ENCODE measurements around the gene SDHB.

Gene SDHB

DNA sequence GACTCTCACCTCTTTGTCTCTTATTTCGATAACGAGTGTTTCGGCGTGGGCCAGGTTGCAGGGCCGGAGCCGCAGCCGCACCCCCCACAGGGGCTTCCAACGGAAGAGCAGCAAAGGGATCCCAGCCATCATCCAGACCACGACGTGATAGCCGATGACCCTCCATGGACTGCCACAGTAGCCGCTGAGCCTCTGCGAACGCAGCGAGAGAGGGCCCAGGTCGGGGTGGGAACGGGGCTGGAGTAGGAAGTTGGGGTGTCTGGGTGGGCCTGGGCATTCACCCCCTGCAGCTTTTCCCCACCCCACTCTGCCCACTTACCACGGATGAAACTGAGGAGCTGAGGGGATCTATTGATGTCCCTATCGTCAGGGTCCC is 48.5 kb downstream of the SDHB start:
- Mint-ChIP-seq H3K4me3 (no peak overlapping the region), H3K27ac (no peak overlapping the region), H3K27me3 (ENCODE audit: low read depth) (no peaks in the 10 kb centered on the region), H3K4me1 (ENCODE audit: low read depth) (peaks cover 4% of the 10 kb centered on the region), H3K36me3 (ENCODE audit: low read depth) (peaks cover 4% of the 10 kb centered on the region), H3K9me3 (no peaks in the 10 kb centered on the region)
- DNase-seq (ENCODE audit: low spot score) = no peak

DNA sequence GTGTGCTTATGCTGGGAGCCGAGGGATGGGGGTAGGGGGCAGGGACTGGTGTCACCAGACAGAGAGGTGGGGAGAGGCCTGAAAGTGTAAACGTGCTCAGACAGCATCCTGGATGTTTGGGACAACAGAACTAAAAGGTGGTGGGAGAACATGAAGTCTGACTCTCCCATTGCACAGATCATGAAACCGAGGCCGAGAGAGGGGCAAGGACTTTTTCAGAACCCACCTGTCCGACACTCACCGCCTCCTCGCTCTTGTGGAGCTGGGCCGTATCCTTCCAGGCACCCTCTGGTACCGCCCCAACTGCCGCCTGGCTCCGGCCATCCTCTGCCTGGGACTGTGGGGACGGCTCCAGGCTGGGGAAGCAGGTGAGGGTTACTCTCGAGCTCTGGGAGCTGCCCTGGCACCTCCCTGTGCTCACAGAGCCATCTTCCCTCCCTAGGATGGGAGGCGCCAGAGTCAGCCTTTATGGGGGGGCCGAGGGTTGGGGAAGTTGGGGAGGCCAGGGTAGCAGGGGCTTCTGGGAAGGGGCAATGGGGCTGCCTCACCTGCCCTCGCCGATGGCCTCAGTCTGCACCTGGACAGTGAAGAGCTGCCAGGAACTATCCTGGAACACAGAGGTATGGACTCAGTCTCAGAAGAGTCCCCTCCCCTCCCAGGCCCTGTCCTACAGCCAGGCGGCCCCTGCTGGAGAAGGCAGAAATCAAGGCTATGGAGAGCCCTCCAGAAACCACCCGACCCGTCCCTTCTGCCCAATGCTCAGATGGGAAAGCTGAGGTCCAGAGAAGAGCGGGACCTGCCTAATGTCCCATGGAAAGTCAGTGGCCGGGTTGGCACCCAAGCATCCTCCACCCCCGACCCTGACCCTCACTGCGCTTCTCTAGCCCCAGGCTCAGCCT is 49.1 kb downstream of the SDHB start:
- Mint-ChIP-seq H3K4me1 (ENCODE audit: low read depth) (no peaks in the 10 kb centered on the region), H3K27me3 (ENCODE audit: low read depth) (no peaks in the 10 kb centered on the region), H3K4me3 (no peak overlapping the region), H3K9me3 (no peaks in the 10 kb centered on the region), H3K36me3 (ENCODE audit: low read depth) (peaks cover 4% of the 10 kb centered on the region), H3K27ac (no peak overlapping the region)
- no peak for DNase-seq (ENCODE audit: low spot score)

DNA sequence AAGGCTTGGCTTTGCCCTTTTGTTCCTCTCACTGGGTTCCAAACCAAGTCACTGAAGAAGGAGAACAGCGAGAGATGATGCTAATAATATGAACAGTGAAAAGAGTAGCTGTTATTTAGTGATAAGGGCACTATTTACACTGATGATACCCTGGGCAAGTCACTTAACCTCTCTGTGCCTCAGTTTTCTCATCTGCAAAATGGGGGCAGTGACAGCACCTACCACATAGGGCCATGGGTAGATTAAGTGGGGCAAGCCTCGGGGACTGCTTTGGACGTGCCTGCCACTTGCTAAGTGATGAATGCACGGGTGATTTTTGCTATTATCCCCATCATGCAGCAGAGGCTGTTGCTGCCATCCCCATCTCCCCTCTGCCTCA is 51.3 kb downstream of the SDHB start:
- DNase-seq (ENCODE audit: low spot score) = no peak
- no peaks in the 10 kb centered on the region for H3K27me3 Mint-ChIP-seq (ENCODE audit: low read depth)
- H3K36me3 Mint-ChIP-seq (ENCODE audit: low read depth) = peaks cover 7% of the 10 kb centered on the region
- H3K4me1 Mint-ChIP-seq (ENCODE audit: low read depth) = no peaks in the 10 kb centered on the region
- H3K27ac Mint-ChIP-seq = no peak overlapping the region
- H3K9me3 Mint-ChIP-seq = no peaks in the 10 kb centered on the region
- H3K4me3 Mint-ChIP-seq = no peak overlapping the region

DNA sequence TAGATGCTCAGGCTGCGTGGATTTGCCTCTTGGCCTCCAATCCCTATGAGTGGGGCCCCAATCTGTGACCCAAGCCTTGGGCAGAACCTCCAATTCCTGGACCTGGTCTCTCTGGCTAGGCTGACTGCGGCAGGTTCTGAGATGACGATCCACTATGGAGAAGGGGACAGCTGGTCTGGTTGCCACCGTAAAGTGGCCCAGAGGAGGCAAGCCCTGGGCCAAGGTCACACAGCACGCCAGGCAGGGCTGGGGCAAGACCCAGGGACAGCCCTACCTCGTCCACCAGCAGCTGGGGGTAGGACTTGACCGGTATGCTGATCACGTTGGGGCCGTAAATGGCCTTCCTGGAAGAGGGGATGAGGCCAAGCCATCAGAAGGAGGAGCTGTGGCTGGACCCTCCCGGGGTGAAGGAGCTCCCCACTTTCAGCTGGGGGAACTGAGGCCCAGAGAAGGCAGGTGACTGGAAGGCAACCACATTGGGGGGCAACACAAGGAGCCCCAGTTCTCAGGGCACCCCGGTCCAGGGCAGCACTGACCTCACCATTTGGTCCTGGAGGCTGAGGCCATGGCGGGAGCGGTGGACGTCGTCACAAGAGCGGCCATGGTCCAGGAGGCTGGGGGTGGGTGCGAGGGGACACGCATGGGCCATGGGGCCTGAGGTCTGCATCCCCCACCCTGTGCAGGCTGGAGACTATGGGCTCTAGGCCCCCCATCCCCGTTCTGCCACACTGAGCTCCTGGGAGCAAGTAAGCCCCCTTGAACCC is 51.9 kb downstream of the SDHB start:
- Mint-ChIP-seq H3K9me3 (no peaks in the 10 kb centered on the region), H3K27ac (no peak overlapping the region), H3K36me3 (ENCODE audit: low read depth) (peaks cover 7% of the 10 kb centered on the region), H3K27me3 (ENCODE audit: low read depth) (no peaks in the 10 kb centered on the region), H3K4me1 (ENCODE audit: low read depth) (no peaks in the 10 kb centered on the region), H3K4me3 (no peak overlapping the region)
- DNase-seq (ENCODE audit: low spot score) = no peak

DNA sequence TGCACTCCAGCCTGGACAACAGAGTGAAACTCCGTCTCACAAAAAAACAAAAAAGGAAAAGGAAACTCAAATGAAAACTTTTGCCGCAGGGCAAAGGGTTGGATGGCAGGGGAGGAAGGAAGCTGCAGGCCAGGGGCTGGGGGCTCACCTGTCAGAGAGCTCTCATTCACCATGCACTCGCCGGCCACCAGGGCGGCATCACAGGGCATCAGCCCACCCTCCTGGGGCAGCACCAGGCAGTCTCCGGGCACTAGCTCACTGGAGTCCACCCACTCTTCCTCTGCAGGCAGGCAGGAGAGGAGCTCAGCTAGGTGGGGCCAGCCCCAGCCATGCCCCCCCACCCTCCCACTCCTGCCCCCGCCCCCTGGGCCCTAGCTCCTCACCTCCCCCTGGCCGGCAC is 54.0 kb downstream of the SDHB start:
- Mint-ChIP-seq H3K9me3 (no peaks in the 10 kb centered on the region), H3K4me3 (no peak overlapping the region), H3K36me3 (ENCODE audit: low read depth) (peaks cover 7% of the 10 kb centered on the region), H3K27me3 (ENCODE audit: low read depth) (no peaks in the 10 kb centered on the region), H3K27ac (peak overlapping the region; percentile 63), H3K4me1 (ENCODE audit: low read depth) (no peaks in the 10 kb centered on the region)
- DNase-seq (ENCODE audit: low spot score) = no peak

DNA sequence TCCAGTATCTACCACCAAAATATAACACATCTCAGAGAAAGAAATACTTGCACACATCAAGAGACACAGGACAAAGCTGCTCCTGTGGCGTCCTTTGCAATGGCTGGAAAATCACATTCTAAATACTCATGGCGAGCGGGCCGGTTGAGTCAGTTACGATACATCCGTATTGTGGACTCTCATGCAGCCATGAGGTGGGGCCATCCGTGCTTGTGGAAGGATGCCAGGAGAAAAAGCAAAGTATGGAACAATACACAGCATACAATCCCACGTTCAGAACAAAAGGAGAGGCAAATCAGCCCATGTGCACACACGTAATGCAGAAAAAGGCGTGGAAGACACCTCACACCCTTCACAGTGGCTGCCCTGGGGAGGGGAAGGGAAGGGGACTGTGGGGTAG is 55.2 kb downstream of the SDHB start:
- no peak overlapping the region for H3K27ac Mint-ChIP-seq
- no peak for DNase-seq (ENCODE audit: low spot score)
- H3K4me3 Mint-ChIP-seq = no peak overlapping the region
- H3K4me1 Mint-ChIP-seq (ENCODE audit: low read depth) = no peaks in the 10 kb centered on the region
- no peaks in the 10 kb centered on the region for H3K9me3 Mint-ChIP-seq
- H3K36me3 Mint-ChIP-seq (ENCODE audit: low read depth) = peaks cover 3% of the 10 kb centered on the region
- H3K27me3 Mint-ChIP-seq (ENCODE audit: low read depth) = no peaks in the 10 kb centered on the region

DNA sequence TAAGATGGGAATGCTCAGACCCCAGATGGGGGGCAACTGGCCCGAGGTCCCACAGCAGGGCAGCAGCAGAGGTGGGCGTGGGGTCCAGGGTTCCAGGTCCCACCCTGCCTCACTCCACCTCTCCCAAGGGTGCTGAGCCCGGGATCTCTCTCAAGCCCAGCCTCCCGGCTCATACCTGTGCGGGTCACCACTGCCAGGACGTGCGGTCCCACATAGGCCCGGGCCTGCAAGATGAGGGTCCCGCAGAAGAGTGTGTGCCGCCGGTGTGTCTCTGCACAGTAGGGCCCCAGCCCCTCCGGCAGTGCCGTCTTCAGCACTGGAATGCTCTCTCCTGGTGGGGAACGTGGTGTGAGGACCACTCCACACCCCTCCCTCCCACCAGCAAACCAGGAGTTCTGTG is 57.0 kb downstream of the SDHB start:
- Mint-ChIP-seq H3K27me3 (ENCODE audit: low read depth) (no peaks in the 10 kb centered on the region), H3K36me3 (ENCODE audit: low read depth) (peaks cover 3% of the 10 kb centered on the region), H3K4me3 (no peak overlapping the region), H3K27ac (no peak overlapping the region), H3K9me3 (no peaks in the 10 kb centered on the region), H3K4me1 (ENCODE audit: low read depth) (no peaks in the 10 kb centered on the region)
- DNase-seq (ENCODE audit: low spot score) = no peak

DNA sequence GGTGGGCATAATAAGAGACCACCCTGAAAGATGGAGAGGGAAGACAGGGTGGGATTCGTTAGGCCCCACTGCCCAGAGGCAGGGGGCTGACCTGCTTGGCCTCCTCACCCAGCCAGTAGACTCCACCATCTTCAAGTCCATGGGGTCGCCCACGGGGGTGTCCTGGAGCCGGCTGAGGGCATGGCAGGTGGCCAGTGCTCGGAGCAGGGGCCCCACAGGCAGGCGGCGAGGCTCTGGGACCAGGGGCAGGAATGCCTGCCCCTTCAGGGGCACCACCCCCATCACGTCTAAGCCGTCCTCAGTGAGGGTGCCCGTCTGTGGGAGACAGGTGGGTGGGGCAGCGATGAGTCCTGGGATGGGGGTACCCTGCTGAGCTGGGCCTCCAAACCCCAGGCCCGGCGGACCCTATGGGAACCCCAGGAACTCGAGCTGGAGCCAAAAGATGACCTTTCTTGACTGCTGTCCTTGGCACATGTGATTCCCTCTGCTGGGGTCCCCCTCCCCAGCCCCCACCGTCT is 60.3 kb downstream of the SDHB start:
- H3K27me3 Mint-ChIP-seq (ENCODE audit: low read depth) = no peaks in the 10 kb centered on the region
- H3K4me3 Mint-ChIP-seq = no peak overlapping the region
- no peak for DNase-seq (ENCODE audit: low spot score)
- H3K36me3 Mint-ChIP-seq (ENCODE audit: low read depth) = peaks cover 3% of the 10 kb centered on the region
- no peak overlapping the region for H3K27ac Mint-ChIP-seq
- no peaks in the 10 kb centered on the region for H3K9me3 Mint-ChIP-seq
- no peaks in the 10 kb centered on the region for H3K4me1 Mint-ChIP-seq (ENCODE audit: low read depth)

DNA sequence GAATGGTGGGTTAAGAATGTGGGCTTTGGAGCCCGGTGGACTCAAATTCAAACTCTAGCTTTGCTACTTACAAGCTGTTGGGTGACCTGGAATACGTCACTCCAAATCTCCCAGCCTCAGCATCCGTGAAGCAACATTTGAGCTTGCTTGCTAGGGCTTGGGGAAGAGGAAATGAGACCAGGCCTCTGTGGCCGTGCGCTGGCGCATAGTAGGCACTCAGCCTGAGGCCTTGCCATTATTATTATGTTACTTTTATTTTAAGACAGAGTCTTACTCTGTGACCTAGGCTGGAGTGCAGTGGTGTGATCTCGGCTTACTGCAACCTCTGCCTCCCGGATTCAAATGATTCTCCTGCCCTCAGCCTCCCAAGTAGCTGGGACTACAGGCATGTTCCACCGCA is 61.2 kb downstream of the SDHB start:
- DNase-seq (ENCODE audit: low spot score) = no peak
- Mint-ChIP-seq H3K4me1 (ENCODE audit: low read depth) (no peaks in the 10 kb centered on the region), H3K4me3 (no peak overlapping the region), H3K9me3 (no peaks in the 10 kb centered on the region), H3K36me3 (ENCODE audit: low read depth) (peaks cover 3% of the 10 kb centered on the region), H3K27ac (no peak overlapping the region), H3K27me3 (ENCODE audit: low read depth) (no peaks in the 10 kb centered on the region)

DNA sequence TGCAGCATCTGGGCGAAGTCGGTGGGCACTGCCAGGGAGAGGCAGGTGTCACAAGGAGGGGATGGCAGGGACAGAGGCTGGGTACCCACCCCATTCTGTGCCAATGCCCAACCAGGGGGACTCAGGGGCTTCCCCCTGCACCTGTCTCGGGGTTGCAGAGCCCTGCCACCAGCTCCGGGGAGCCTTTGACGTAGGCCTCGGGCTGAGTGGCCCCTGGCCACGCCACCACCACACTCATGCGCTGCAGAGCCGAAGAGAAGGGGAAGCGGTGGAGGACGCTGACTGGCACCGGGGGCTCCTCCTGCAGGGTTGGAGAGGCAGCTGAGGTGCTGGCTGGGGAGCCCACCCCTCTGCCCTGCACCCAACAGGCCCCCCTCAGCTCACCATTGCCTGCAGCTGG is 61.7 kb downstream of the SDHB start:
- H3K27ac Mint-ChIP-seq = no peak overlapping the region
- H3K4me3 Mint-ChIP-seq = no peak overlapping the region
- no peaks in the 10 kb centered on the region for H3K4me1 Mint-ChIP-seq (ENCODE audit: low read depth)
- no peaks in the 10 kb centered on the region for H3K9me3 Mint-ChIP-seq
- H3K36me3 Mint-ChIP-seq (ENCODE audit: low read depth) = peaks cover 3% of the 10 kb centered on the region
- no peak for DNase-seq (ENCODE audit: low spot score)
- no peaks in the 10 kb centered on the region for H3K27me3 Mint-ChIP-seq (ENCODE audit: low read depth)

DNA sequence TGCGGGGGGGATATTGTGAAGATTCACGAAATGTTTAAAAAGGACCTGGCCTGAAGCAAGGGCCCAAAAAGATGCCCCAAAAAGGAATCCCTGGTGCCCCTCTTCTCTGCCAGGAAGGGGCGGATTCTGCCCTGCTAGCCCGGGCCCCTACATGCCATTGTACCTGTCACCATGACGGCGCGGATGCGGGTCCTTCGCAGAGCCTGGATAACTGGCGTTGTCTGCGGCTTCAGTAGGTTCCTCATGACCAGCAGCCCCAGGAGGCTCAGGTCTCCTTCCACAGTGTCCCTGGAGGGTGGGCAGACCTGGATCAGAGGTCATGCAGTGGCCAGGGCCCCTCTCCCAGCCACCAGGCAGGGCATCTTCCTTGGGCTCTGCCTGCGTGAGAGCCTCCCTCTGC is 62.3 kb downstream of the SDHB start:
- peaks cover 3% of the 10 kb centered on the region for H3K36me3 Mint-ChIP-seq (ENCODE audit: low read depth)
- DNase-seq (ENCODE audit: low spot score) = no peak
- H3K27me3 Mint-ChIP-seq (ENCODE audit: low read depth) = no peaks in the 10 kb centered on the region
- H3K9me3 Mint-ChIP-seq = no peaks in the 10 kb centered on the region
- no peaks in the 10 kb centered on the region for H3K4me1 Mint-ChIP-seq (ENCODE audit: low read depth)
- H3K27ac Mint-ChIP-seq = no peak overlapping the region
- H3K4me3 Mint-ChIP-seq = no peak overlapping the region

DNA sequence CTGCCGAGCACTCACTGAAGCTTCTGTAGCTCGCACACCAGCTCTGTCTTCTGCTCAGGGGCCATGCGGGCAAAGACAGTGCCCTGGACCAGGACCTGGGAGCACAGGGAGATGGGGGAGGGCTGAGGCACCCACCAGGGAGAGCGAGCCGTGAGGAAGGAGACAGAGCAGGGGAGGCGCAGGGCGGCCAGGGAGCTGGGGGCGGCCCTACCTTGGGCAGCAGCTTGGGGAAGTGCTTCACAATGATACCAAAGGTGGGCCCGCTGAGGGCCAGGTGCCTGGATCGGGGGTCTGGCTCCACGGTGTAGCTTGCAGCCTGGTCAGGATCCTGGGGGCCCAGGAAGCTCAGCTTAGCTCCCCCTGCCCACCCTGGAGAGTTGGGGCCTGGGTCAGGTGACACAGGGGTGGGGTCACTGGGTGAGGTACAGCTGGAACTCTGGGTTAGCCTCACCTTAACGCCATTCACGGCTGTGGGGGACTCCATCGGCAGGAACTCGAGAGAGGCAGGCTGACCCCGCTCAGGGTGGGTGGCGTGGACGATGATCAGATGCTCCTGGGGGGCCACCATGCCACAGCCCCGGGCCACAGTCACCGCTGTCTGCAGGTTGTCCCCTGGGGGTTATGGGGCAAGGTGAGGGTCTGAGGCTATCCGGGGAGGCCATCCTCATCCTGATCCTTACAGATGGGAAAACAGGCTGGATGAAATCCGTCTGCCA is 64.0 kb downstream of the SDHB start:
- DNase-seq (ENCODE audit: low spot score) = no peak
- Mint-ChIP-seq H3K9me3 (no peaks in the 10 kb centered on the region), H3K27ac (no peak overlapping the region), H3K4me1 (ENCODE audit: low read depth) (no peaks in the 10 kb centered on the region), H3K27me3 (ENCODE audit: low read depth) (no peaks in the 10 kb centered on the region), H3K36me3 (ENCODE audit: low read depth) (peaks cover 9% of the 10 kb centered on the region), H3K4me3 (no peak overlapping the region)

DNA sequence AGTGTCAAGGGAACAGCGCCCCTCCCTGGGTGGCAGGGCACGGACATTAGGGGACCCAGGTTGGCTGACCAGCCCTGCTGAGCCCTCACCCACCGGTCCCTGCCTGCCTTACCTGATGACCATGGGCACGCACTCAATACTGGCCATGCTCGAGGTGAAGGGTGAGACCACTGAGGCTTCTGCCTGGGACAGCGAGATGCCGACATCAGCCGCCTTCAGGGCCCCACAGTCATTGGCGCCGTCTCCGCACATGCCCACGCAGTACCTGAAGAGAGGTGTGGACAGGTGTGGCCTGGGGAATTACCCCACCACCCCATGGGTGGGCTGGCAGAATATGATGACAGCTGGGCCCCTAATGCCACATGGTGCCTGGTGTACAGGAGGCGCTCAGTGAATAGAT is 65.6 kb downstream of the SDHB start:
- Mint-ChIP-seq H3K4me3 (no peak overlapping the region), H3K27me3 (ENCODE audit: low read depth) (peaks cover 2% of the 10 kb centered on the region), H3K4me1 (ENCODE audit: low read depth) (no peaks in the 10 kb centered on the region), H3K9me3 (no peaks in the 10 kb centered on the region), H3K27ac (no peak overlapping the region), H3K36me3 (ENCODE audit: low read depth) (peaks cover 9% of the 10 kb centered on the region)
- no peak for DNase-seq (ENCODE audit: low spot score)

DNA sequence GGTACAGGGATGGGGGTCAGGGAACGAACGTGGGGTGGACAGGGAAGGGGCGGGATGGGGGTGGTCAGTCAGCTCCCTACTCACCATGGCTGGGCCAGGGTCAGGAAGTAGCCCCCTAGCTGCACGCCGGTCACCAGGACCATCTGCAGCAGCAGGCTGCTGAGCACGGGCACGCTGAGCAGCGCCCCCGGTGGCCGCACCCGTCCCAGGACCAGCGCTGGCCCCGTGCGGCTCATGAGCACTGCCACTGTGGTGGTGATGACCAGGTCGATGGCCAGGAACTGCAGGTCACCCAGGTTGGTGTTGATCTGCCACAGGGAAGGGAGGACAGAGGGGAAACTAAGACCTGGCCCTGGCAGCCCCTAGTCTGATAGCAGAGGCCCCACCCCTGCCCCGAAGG is 66.9 kb downstream of the SDHB start:
- no peaks in the 10 kb centered on the region for H3K9me3 Mint-ChIP-seq
- no peak for DNase-seq (ENCODE audit: low spot score)
- peaks cover 9% of the 10 kb centered on the region for H3K36me3 Mint-ChIP-seq (ENCODE audit: low read depth)
- no peak overlapping the region for H3K27ac Mint-ChIP-seq
- no peak overlapping the region for H3K4me3 Mint-ChIP-seq
- H3K4me1 Mint-ChIP-seq (ENCODE audit: low read depth) = no peaks in the 10 kb centered on the region
- H3K27me3 Mint-ChIP-seq (ENCODE audit: low read depth) = peaks cover 8% of the 10 kb centered on the region

All from T-helper 2 cell treated with Interferon-gamma antibody and Interleukin-4, amounts not matched to agents 5 μg/mL and 100 μg/mL, for 36 hours (primary cell).